ENCODE data around the gene MEOX2. TPM values are rescaled to one million over a fixed set of nuclear protein-coding genes. Genes with fewer than 3 reads are reported as not detected.
A peak's percentile ranks its signal among the peaks of the same experiment; 100 is the strongest.

MEOX2 gene
- total RNA-seq, 1 donor from 2014 or later = 8.9 TPM

- no peak for DNase-seq (ENCODE audit: low spot score)
- no peak for TF ChIP-seq CTCF (IDR thresholded peaks at IDR 0.05)
These were observed 39.2 kb downstream of the MEOX2 start for GRCh38 chr7:15647309-15647708.

GRCh38 chr7:15643000-15643705 lies 43.3 kb downstream of the MEOX2 start:
- no peak overlapping the region for H3K4me3 Mint-ChIP-seq (ENCODE audit: unreplicated experiment)
- TF ChIP-seq CTCF (IDR thresholded peaks at IDR 0.05) = peak; percentile 10
- H3K27ac Mint-ChIP-seq (ENCODE audit: unreplicated experiment) = no peak overlapping the region
- H3K4me1 Mint-ChIP-seq (ENCODE audit: low read depth) = peaks cover 46% of the 10 kb centered on the region
- peaks cover 6% of the 10 kb centered on the region for H3K36me3 Mint-ChIP-seq (ENCODE audit: low read depth)
- no peaks in the 10 kb centered on the region for H3K27me3 Mint-ChIP-seq (ENCODE audit: low read depth)
- no peak for DNase-seq (ENCODE audit: low spot score)
- H3K9me3 Mint-ChIP-seq (ENCODE audit: low read depth) = peaks cover 18% of the 10 kb centered on the region

More at GRCh38 chr7:15647309-15647708, 39.2 kb downstream of the MEOX2 start:
- H3K36me3 Mint-ChIP-seq (ENCODE audit: low read depth) = peaks cover 1% of the 10 kb centered on the region
- peaks cover 73% of the 10 kb centered on the region for H3K4me1 Mint-ChIP-seq (ENCODE audit: low read depth)
- H3K4me3 Mint-ChIP-seq (ENCODE audit: unreplicated experiment) = no peak overlapping the region
- peak overlapping the region; percentile 13 for H3K27ac Mint-ChIP-seq (ENCODE audit: unreplicated experiment)
- peaks cover 7% of the 10 kb centered on the region for H3K9me3 Mint-ChIP-seq (ENCODE audit: low read depth)
- no peaks in the 10 kb centered on the region for H3K27me3 Mint-ChIP-seq (ENCODE audit: low read depth)

- Mint-ChIP-seq H3K9me3 (ENCODE audit: low read depth) (peaks cover 4% of the 10 kb centered on the region), H3K4me1 (ENCODE audit: low read depth) (peaks cover 60% of the 10 kb centered on the region), H3K27me3 (ENCODE audit: low read depth) (no peaks in the 10 kb centered on the region), H3K4me3 (ENCODE audit: unreplicated experiment) (no peak overlapping the region), H3K36me3 (ENCODE audit: low read depth) (peaks cover 3% of the 10 kb centered on the region), H3K27ac (ENCODE audit: unreplicated experiment) (peak overlapping the region; percentile 72)
- no peak for DNase-seq (ENCODE audit: low spot score)
- no peak for TF ChIP-seq CTCF (IDR thresholded peaks at IDR 0.05)
These were observed 57.6 kb downstream of the MEOX2 start for GRCh38 chr7:15628876-15629275.

GRCh38 chr7:15626041-15626440 lies 60.4 kb downstream of the MEOX2 start:
- Mint-ChIP-seq H3K4me1 (ENCODE audit: low read depth) (peaks cover 72% of the 10 kb centered on the region), H3K4me3 (ENCODE audit: unreplicated experiment) (no peak overlapping the region), H3K27ac (ENCODE audit: unreplicated experiment) (peak overlapping the region; percentile 88), H3K36me3 (ENCODE audit: low read depth) (peaks cover 5% of the 10 kb centered on the region), H3K27me3 (ENCODE audit: low read depth) (no peaks in the 10 kb centered on the region), H3K9me3 (ENCODE audit: low read depth) (peaks cover 8% of the 10 kb centered on the region)
- no peak for TF ChIP-seq CTCF (IDR thresholded peaks at IDR 0.05)
- no peak for DNase-seq (ENCODE audit: low spot score)

- H3K27ac Mint-ChIP-seq (ENCODE audit: unreplicated experiment) = peak overlapping the region; percentile 88
- peaks cover 8% of the 10 kb centered on the region for H3K9me3 Mint-ChIP-seq (ENCODE audit: low read depth)
- no peak overlapping the region for H3K4me3 Mint-ChIP-seq (ENCODE audit: unreplicated experiment)
- no peaks in the 10 kb centered on the region for H3K27me3 Mint-ChIP-seq (ENCODE audit: low read depth)
- peaks cover 5% of the 10 kb centered on the region for H3K36me3 Mint-ChIP-seq (ENCODE audit: low read depth)
- H3K4me1 Mint-ChIP-seq (ENCODE audit: low read depth) = peaks cover 77% of the 10 kb centered on the region
- no peak for DNase-seq (ENCODE audit: low spot score)
- TF ChIP-seq CTCF (IDR thresholded peaks at IDR 0.05) = no peak
These were observed 61.0 kb downstream of the MEOX2 start for GRCh38 chr7:15625466-15625865.

Data from chondrocyte (in vitro differentiated cells).